ENCODE data around the gene NEK5.

DNA sequence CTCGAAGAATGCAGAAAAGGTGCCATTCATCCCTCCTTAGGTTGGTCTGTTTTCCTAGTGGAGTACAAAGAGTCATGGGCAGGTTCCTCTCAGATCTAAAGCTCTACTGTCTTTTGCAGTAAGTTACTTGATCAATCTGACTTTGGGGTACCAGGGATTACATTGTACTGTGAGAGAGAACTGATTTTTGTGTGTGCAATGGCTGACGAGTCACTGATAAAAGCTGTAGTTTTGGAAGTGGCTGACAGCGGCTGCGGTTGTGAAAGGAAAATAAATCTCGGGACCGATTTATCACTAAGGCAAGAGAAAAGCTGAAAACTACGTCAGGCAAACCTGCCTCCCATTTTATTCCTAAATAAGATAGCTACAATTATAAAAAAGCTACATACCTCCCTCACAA lies 77.5 kb downstream of the NEK5 start:
- TF ChIP-seq, protein P1, sequence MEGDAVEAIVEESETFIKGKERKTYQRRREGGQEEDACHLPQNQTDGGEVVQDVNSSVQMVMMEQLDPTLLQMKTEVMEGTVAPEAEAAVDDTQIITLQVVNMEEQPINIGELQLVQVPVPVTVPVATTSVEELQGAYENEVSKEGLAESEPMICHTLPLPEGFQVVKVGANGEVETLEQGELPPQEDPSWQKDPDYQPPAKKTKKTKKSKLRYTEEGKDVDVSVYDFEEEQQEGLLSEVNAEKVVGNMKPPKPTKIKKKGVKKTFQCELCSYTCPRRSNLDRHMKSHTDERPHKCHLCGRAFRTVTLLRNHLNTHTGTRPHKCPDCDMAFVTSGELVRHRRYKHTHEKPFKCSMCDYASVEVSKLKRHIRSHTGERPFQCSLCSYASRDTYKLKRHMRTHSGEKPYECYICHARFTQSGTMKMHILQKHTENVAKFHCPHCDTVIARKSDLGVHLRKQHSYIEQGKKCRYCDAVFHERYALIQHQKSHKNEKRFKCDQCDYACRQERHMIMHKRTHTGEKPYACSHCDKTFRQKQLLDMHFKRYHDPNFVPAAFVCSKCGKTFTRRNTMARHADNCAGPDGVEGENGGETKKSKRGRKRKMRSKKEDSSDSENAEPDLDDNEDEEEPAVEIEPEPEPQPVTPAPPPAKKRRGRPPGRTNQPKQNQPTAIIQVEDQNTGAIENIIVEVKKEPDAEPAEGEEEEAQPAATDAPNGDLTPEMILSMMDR (IDR thresholded peaks at IDR 0.05): no peak
- TF ChIP-seq POLR2A (IDR thresholded peaks at IDR 0.05): no peak
